OCI-LY7 (cell line): ENCODE results near the gene PIK3R1.

Experiments used
- EZH2phosphoT487 ChIP-seq: fragments of 200-600 bp; sonication (generic); IDR thresholded peaks from 2 replicates; pipeline ENCODE4 v1.6.1; 2018; ENCODE audit warnings: low read depth, borderline replicate concordance, mild to moderate bottlenecking, mixed run types, antibody characterized with exemption, low read length, moderate library complexity, mixed read lengths
- TF ChIP-seq, protein P1 (sequence below): fragments of 200-600 bp; sonication (generic); conservative IDR thresholded peaks from 2 replicates; pipeline ENCODE4 v1.5.1; 2014; ENCODE audit warnings: mild to moderate bottlenecking, antibody characterized with exemption, low read length, moderate library complexity, mixed read lengths

DNA sequence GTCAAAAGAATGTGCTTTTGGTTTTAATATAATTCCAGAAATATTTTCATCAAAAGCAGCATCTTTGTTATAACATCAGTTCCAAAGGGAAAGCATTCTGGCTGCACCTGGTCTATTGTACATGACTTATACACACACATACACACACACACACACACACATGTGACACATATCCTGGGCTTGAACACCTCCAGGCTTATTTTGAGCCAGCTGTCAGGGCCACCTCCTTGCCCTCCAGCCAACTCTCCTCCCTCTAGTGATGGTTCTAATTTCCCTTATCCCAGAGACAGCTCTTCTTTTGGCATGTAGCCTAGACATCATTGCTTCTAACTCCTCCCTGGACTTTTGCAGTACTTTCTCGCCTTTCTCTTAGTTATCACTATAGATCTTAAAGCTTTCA lies 115.0 kb downstream of the PIK3R1 start:
- TF ChIP-seq, protein P1, sequence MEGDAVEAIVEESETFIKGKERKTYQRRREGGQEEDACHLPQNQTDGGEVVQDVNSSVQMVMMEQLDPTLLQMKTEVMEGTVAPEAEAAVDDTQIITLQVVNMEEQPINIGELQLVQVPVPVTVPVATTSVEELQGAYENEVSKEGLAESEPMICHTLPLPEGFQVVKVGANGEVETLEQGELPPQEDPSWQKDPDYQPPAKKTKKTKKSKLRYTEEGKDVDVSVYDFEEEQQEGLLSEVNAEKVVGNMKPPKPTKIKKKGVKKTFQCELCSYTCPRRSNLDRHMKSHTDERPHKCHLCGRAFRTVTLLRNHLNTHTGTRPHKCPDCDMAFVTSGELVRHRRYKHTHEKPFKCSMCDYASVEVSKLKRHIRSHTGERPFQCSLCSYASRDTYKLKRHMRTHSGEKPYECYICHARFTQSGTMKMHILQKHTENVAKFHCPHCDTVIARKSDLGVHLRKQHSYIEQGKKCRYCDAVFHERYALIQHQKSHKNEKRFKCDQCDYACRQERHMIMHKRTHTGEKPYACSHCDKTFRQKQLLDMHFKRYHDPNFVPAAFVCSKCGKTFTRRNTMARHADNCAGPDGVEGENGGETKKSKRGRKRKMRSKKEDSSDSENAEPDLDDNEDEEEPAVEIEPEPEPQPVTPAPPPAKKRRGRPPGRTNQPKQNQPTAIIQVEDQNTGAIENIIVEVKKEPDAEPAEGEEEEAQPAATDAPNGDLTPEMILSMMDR = no peak
- no peak for TF ChIP-seq EZH2phosphoT487
